ENCODE results near the gene SLC37A3.

DNA sequence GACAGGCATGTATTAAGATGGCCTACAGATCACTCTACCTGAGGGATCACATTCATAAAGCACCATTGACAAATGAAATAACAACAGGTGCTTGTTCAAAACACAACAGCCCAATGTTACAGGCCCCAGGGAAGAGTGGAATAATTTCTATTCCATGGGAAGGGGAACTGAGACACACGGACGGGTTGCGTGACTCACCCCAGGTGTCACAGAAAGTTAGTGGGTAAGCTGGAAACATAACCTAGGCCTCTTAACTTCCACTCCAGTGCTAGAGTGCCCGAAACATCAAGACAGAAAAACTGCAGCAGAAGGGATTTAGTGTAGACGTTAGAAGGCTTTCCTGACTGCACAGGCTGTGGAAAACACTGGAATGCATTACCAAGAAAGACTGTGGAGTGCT is 48.3 kb downstream of the SLC37A3 start:
- no peak for TF ChIP-seq POLR2A (IDR thresholded peaks at IDR 0.05; ENCODE audit: low read length)
- TF ChIP-seq GATA1 (IDR thresholded peaks at IDR 0.05; ENCODE audit: low read depth, low read length): no peak
